ENCODE results near the gene TTC5.

DNA sequence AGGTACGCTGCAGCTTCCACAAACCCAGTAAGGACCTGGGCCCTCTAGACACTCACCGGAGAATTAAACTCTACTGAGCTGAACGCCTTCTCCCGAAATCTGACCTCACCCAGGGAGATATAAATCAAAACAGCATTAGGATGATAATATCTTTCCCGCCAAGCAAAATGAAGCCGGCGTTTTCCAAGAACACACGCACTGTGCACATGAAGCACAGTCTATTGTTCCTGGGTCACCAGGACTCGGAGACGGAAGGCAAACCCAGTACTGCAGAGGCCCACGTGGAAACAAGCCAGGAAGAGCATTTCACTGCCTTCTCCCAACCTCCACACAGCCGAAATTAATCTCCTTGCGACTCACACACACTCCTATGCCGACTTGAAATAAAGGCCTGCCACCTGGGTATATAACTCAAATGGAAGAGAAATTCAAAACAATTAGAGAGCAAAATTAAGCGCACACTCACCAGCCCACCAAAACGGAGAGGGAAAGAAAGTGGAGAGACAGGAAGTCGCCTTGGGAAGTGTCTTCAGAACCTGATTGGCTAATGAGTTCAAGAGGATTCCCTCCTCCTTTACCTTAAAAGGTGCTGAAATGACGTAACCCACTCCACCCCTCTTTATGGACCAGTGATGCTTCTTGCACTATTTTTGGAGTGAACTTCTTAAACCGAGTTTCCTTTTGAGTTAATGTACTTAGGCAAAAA, 27.2 kb upstream of the TTC5 start, which contains the start of gene CCNB1IP1:
- no peak for TF ChIP-seq CTCF (IDR thresholded peaks at IDR 0.05; ENCODE audit: low read length)
- no peak for TF ChIP-seq EZH2 (optimal IDR thresholded peaks at IDR 0.05; ENCODE audit: low read depth, low read length)

All from MM.1S (cell line).